NCI-H2227 (cell line): Measurements from ENCODE around the gene SLC39A8.
"Not testable (repeated sequence)": the region's sequence is repeated elsewhere in the genome, so short reads cannot be mapped to it uniquely, and the experiment has no call there.

Experiments used
- DNase-seq: peaks from one replicate; lab custom pipeline; 2025; ENCODE audit not compliant: unreplicated experiment; lab: John Stamatoyannopoulos, UW

Gene SLC39A8

DNA sequence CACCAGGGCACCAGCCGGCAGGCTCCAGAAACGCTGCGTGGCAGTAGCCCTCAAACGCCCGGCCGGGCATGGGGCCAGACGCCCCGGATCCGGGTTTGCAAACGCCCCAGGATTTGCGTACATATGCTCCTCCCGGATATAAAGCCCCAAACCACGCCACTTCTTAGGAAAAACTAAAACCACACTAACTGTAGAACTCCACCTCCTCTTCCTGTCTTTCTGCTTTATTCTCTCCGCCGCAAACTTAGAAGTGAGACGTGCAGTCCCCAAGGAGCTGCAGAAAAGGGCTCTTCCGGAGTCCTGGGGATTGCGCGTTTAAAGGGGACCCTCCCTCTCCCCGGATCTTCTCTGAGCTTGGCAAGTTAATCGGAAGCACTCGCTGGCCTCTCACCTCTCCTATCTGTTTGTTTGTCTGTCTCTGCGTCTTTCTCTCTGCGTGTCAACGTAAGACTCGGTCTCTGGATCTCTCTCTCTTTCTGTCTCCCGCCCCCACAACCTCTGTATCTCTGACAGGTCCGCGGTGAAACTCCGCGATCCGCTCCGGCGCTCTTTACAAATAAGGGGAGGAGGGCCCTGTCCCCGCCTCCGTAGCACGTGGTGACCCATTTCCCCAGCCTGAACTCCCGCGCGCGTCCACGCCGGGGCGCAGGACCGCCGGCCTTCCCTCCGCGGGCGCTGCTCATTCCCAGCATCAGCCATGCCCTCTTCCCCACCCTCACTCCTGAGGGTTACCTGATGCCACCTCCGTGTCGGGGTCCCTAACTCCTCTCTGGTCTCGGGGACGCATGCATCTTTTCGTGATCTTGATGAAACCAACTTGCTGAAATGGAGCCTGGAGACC, at the start of gene SLC39A8:
Gene SLC39A8 (minus strand): TSS at position 529 of the 841 bp plus-strand sequence. CDS start 820 bp downstream, outside the sequence.
- DNase-seq = peak; percentile 86

DNA sequence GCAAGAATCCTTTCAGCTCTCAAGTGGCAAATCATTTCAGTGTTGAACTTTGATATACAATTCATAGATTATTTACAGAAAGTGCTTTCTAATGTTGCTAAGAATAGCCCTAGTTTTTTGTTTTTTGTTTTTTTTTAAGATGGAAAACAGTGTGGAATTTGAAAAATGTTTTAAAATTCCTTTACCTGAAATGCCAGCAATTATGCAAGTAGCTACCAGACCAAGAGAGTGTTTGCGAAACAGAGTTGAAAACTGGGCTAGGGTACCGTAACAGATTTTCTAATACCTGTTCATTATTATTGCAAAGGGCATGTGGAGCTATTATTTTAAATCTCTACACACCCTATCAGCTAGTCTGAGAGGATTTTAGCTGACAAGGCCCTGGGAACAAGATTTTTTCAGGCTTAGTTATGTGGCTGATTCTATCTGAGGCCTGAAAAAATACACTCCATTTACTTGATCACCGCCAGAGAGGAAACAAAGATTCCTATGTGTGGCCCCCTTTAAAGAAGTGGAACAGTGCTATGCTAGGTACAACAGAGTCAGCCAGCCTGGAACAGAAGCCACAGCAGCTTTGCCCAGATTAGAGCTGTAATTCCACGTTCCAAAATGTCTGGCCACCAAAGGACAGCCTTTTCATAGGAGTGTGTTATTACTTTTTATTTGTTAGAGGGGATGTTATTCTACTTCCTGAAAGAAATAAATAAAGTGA, 46.9 kb upstream of the SLC39A8 start:
- DNase-seq = no peak

DNA sequence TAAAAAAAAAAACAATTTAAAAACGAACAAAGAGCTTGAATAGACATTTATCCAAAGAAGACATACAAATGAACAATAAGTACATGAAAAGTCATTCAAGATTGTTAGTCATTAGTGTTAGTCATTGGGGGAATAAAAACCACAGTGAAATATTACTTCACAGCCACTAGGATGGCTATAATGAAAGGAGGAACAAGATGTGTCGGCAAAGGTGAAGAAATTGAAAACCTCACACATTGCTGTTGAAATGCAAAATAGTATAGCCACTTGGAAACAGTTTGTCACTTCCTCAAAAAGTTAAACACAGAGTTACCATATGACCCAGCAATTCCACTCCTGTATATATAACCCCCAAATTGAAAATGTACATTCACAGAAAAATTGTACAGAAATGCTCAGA, 45.2 kb upstream of the SLC39A8 start:
- DNase-seq = no peak

DNA sequence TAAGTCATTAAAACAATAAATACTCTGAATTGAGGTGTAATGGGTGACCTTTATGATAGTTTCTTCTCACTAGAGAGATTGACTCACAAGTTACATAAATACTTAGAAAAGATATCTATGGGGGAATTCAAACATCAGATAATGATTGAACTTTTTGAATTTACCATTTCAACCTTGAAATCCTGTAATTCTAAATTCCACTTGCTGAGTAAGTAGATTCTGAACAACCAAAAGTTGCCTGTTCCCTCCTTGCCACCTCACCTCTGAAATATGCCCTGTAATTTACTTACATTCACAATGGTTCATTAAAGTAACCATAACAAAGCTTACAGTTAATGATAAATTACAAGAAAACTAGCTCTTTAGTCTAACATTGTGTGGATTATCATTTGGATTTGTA, 43.3 kb upstream of the SLC39A8 start:
- DNase-seq = no peak

DNA sequence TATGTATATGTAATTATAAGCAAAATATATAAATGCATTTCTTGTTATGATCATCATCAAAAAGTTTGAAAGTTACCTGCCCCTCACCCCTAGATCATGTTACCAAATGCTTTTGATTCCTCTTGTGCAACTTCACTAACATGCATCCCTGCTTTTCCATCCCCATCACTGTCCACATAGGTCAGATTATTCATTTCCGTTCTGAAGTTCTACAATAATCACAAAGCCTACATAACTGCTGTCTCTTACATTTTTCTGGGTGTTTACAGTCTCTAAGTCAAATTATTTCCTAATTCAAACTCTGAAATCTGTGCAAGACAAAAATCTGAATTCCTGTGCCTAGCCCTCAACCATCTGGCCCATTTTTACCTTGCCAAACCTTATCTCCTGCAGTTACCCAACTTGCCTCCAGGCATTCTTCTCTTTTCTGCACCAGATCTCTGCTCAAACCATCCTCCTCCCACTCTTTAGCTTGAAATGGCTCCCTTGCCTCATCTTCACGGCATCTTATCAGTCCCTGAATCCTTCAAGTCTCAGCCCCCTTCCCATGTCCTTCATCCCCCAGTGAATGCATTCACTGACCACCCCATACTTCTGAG, 42.4 kb upstream of the SLC39A8 start:
- DNase-seq = no peak

DNA sequence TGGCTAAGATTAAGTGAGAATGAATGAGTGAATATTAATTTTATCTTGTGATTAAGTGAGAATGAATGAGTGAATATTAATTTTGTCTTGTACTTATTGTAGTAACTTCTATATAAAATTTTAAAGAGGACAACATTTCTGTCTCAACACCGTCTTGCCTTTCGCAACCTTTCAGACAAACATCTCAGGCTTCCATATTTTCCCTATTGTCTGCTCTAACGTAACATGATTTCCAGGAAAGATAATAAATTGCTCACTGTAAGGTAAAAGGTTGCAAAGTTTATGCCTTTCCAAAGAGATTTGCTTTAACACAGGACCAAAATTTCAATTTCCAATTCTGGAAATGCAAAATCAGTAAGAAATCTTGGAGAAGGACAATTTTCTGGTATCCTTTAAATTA, 41.7 kb upstream of the SLC39A8 start:
- DNase-seq = no peak

DNA sequence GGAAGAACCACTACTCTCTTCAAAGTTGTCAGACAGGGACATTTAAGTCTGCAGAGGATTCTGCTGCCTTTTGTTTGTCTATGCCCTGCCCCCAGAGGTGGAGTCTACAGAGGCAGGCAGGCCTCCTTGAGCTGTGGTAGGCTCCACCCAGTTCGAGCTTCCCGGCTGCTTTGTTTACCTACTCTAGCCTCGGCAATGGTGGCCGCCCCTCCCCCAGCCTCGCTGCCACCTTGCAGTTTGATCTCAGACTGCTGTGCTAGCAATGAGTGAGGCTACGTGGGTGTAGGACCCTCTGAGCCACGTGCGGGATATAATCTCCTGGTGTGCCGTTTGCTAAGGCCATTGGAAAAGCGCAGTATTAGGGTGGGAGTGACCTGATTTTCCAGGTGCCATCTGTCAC, 35.0 kb upstream of the SLC39A8 start:
- DNase-seq = not testable (repeated sequence)

DNA sequence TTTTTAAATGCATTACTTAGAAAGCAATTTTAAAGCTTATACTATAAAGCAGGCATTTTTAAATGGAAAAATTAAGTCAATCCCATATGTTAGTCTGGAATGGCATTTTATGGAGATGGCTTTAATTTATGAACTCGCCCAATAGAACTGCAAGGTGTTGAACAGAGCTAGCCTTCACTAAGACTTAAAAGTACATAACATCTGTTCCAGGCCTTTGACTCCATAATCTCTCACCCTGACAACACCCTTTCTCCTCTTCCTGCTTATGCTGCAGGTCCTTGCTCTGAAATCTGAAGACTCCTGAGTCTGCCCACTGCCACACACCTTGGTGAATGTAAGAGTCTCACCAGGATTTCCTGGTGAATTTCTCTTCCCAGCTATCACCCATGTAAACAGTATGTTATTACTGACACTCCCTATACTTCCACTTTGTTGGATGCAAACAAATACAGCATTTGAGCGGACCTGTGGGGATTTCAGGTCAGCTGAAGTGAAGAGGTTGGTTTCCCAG, 17.7 kb upstream of the SLC39A8 start:
- no peak for DNase-seq

DNA sequence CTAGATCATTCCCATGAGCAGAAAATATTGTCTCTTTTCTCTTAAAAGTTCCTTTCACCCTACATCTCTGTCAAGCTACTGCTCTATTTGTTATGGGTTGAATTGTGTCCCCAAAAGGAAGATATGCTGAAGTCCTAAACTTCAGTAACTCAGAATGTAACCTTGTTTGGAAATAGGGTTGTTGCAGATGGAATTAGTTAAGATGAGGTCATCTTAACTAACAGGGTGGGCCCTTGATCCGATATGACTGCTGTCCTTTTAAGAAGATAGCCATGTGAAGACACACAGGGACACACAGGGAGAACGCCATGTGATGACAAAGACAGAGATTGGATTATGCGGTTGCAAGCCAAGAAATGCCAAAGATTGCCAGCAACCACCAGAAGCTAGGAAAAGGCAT, 12.8 kb upstream of the SLC39A8 start:
- DNase-seq = no peak

DNA sequence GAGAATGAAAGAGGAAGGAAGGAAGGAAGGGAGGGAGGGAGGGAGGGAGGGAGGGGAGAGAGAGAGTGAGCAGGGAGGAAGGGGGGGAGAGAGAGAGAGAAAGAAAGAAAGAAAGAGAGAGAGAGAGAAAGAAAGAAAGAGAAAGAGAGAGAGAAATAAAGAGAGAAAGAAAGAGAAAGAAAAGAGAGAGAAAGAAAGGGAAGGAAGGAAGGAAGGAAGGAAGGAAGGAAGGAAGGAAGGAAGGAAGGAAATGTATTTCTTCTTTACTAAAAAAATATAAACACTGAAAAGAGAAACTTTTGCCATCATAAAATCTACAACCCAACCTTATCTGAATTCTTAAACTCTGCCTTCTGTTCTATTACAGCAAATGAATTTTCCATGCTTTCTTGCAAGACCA, 12.4 kb upstream of the SLC39A8 start:
- DNase-seq = not testable (repeated sequence)

DNA sequence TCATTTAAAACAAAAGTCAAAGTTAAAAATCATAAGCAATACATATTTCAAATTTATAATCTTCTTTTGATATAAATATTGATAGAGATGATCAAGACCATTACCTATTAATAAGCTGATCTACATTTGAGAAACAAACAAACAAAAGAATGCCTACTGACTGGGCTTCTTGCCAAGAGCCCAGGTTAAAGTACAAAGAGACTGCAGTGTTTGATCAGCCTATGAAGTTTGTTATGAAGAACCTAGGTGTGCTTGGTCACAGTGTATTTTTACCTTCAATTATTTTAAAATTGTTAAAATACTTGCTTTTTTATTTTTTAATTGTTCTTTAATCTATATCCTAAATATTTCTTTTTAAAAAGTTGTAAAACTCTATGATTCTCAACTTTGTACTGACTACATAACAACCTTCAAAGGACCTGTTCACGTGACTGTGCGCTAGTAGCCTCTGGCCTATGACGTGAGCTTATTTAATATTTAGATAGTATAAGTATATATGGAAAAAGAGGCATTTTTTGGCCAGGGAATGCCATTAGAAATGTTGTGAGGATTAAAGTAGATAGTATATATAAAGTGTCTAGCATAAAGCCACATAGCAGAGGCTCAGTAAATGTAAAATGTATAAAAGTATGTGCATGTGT, 11.4 kb upstream of the SLC39A8 start:
- no peak for DNase-seq

DNA sequence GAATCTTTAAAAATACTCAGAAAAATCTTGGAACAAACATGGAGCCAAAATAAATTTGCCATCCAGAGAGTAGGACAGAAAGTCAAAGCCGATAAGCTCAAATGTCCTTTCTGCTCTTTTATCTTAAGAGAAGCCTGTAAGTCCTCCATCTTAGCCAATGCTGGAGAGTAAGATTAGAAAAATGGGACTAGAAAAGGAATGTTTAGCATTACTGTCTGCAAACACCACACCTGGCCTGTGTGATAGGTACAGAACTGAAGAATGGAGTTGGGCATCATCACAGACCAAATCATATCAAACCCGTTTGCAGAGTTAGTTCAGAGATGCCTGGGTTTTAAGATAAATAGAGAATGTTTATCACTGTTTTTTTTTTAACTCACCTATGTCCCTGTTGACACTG, 10.5 kb upstream of the SLC39A8 start:
- no peak for DNase-seq

DNA sequence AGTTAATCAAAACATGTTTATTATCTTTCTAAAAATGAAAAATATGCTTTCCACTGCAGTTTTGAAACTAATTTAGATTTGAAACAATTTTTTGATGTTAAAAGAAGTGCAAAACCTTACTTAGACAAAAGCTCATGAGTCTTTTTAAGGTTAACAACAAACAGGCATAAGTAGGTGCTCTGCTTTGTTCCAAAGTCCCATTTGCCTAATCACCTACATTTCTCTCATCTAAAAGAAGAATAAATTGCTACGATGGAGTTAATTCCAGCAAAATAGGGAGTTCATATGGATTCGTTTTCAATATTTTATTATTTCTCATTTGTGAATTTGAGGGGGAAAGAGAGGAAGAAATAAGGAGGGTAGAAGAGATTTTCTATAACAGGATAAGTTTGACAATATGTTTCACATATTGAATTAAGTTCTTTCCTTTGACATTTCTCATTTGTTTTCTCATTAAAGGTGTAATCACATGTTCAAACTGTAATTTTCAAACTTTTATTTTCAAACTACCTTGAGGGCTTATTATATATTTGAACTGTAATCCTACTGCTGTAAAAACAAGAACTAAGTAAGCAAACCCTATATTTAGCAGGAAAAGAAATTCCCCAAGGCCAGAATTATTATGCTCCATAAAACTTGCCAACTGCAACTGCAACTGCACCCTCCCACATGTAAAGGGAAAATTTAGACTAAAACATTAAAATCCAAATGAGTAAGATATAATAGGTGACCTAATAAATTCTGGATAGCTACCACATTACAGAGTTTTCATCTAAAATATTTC, 9.6 kb upstream of the SLC39A8 start:
- no peak for DNase-seq

DNA sequence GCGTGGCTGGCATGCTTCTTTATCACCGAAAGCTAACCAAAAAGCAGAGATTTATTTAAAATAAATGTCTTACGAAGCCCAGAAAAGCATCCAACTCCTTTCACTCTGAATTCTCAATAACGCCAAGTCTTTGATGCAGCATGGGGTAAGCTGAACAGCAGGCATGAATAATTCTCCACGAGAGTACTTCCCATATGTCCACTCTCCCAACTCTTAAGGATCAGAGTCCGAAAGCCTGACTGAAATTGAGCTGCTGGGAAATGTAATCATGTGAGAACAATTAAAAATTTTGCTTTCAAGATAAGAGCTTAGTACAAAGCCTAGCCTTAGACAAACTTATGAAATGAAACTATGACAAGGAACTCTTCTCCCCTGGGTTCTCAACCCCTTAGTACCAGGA, 7.5 kb upstream of the SLC39A8 start:
- no peak for DNase-seq

DNA sequence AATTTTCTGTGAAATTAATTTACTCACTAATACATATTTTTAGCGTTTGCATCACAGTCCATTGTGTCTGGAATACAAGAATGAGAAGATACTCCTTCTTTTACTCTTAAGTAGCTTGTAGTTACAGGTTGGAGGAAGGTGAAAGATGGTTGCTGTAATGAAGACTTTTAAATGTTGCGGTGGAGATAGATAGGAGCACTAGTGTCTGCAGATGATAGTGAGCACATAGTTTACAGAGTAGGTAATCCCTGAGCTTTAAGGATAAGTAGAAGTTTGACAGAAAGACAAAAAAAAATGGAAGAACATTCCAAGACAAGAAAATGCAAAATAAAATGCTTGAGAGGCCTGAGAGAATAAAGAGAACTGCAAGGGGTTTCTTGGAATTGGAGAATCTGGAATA, 5.4 kb upstream of the SLC39A8 start:
- no peak for DNase-seq

DNA sequence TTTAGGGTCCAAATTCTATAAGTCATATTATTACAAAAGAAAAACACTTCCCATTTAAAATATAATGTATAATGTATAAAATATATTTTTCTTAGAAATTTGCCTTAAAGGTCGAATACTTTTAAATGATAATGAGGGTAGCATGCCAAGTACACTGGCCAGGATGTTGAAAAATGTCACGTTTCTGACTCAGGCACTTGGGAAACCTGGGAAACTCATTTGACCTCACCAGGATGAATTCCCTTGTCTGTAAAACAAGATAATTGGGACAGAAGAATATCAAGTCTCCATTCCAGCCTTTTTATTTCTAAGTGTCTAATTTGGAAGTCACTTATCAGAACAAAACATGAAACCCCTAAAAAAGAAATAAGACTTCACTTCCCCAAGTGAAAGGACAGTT, 3.4 kb upstream of the SLC39A8 start:
- no peak for DNase-seq

DNA sequence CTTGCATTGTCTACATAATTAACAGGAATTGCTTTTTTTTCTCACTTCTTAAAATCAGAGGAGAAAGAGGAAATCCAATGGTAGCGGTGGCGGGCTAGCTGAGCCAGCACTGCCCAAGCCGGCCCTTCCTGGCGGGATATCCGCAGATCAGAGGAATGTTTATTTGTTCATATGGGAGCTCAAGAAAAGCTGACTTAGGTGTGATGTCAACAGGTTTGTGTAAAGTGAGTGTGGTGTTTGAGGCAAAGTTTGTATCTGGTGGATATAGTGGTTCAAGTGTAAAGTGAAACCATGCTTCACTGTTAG, 466 bp upstream of the SLC39A8 start:
- no peak for DNase-seq

DNA sequence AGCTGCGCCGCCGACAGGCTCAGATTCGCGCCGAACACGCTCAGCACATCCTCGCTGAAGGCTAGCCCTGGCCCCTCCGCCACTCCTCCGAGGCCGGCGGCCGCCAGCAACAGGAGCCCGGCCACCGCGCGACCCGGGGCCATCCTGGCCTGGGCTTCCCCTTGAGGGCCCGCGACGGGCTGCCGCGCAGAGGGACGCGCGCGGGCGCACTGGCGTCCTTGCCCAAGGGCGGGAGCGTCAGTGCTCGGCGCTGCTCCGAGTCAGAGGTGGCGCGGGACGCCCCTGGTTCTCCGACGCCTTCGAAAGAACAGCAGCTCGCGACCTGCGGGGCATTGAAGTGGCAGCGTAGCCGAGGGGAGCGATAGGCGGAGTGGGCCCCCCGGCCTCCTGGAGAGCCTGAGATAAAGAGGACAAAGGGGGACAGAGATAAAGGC, 745 bp downstream of the SLC39A8 start:
- peak; percentile 57 for DNase-seq

DNA sequence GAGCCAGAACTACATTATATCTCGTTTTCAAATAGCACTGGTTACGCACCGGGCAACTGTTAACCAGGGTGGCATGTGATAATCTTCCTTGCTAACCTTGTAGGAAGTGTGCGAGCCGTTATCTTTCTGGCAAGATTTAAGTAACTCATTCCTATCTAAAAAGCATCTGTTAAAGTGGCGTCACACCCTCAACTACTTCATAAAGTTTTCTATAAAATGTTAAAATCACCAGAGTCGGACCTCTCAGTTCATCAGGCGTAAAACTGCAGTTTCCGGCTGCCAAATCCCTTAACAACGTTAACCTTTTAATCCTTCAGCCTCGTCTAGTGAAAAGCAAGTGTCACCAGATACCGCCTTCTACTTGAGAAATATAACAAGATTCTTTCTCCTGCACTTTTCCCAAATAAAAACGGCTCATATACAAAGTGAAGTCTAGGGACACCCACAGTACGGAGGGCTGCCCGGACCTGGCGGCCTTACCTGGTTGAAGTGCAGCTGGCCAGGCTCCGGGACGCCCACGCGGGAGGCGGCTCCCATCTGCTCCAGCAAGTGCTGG, 1.2 kb downstream of the SLC39A8 start:
- no peak for DNase-seq

DNA sequence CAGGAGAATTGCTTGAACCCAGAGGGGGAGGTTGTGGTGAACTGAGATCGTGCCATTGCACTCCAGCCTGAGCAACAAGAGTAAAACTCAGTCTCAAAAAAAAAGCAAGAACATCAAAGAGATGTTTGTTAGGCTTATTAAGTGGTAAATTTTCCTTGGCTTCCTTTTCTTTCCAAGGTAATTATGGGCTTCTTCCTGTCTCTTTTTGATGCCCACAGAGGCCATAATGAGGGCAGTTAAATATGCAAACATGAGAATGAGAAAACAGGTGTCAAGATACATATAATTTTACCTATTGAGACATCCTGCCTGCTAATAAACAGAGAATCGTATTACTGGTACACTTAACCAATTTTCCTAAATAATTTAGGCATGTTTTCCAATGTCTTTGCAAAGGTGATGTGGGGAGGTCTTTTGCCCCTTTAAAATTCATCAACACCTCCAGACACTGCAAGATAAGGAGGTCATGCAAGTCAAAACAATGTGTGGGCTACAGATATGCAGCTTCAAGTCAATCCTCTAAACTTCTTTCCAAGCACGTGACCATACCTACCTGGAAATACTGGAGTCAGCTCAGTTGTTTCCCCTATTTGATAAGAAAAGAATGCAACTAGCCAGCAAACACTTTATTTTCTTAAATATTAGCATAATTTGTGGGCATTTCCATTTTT, 2.7 kb downstream of the SLC39A8 start:
- DNase-seq = no peak
